NCI-H146 (cell line): ENCODE data around the gene DPF1.

ENCODE experiments used
- DNase-seq: peaks from one replicate; lab custom pipeline; 2025; lab: John Stamatoyannopoulos, UW

DPF1 gene

GRCh38 chr19:38221421-38221820 is 2.6 kb downstream of the DPF1 start:
- no peak for DNase-seq

GRCh38 chr19:38219221-38219620 is 4.8 kb downstream of the DPF1 start:
- no peak for DNase-seq

- DNase-seq = no peak
These were observed 5.8 kb downstream of the DPF1 start for GRCh38 chr19:38218204-38218603.

- no peak for DNase-seq
These were observed 7.0 kb downstream of the DPF1 start for GRCh38 chr19:38216785-38217641.

- DNase-seq = no peak
These were observed 10.0 kb downstream of the DPF1 start for GRCh38 chr19:38213911-38214625.

- no peak for DNase-seq
These were observed 10.6 kb downstream of the DPF1 start for GRCh38 chr19:38213469-38213868.

- no peak for DNase-seq
These were observed 12.3 kb downstream of the DPF1 start for GRCh38 chr19:38211766-38212165.

GRCh38 chr19:38211151-38211591 is 12.9 kb downstream of the DPF1 start:
- DNase-seq = no peak

- DNase-seq = peak; percentile 19
These were observed 13.5 kb downstream of the DPF1 start for GRCh38 chr19:38210458-38210987.

GRCh38 chr19:38209671-38210457 is 14.2 kb downstream of the DPF1 start:
- no peak for DNase-seq

- DNase-seq = no peak
These were observed 14.9 kb downstream of the DPF1 start for GRCh38 chr19:38209152-38209551.

- DNase-seq = no peak
These were observed 15.5 kb downstream of the DPF1 start for GRCh38 chr19:38208571-38208970.

GRCh38 chr19:38207543-38207942 is 16.5 kb downstream of the DPF1 start:
- DNase-seq = no peak

GRCh38 chr19:38206928-38207327 is 17.1 kb downstream of the DPF1 start:
- DNase-seq = no peak

GRCh38 chr19:38206006-38206745 is 17.8 kb downstream of the DPF1 start:
- DNase-seq = no peak

GRCh38 chr19:38204728-38205127 is 19.3 kb downstream of the DPF1 start:
- peak; percentile 72 for DNase-seq

GRCh38 chr19:38204096-38204495 is 19.9 kb downstream of the DPF1 start:
- peak; percentile 100 for DNase-seq

- DNase-seq = peak; percentile 65
These were observed 20.8 kb downstream of the DPF1 start for GRCh38 chr19:38203197-38203596.

- no peak for DNase-seq
These were observed 21.5 kb downstream of the DPF1 start for GRCh38 chr19:38202504-38202903.

- DNase-seq = no peak
These were observed 22.3 kb downstream of the DPF1 start for GRCh38 chr19:38201731-38202130.

GRCh38 chr19:38199340-38199739 is 24.7 kb downstream of the DPF1 start:
- DNase-seq = no peak
